GM21528 (cell line): ENCODE results near the gene CDKN2B-AS1.
A peak's percentile ranks its signal among the peaks of the same experiment; 100 is the strongest.

Experiments
- ATAC-seq: cut with Tn5 transposase; IDR thresholded peaks from one replicate; pipeline ENCODE4 v1.9.1; 2021; ENCODE audit warnings: mild to moderate bottlenecking, moderate library complexity; ENCODE audit not compliant: unreplicated experiment, low FRiP score

The CDKN2B-AS1 gene

GRCh38 chr9:22005021-22005701 lies 10.6 kb downstream of the CDKN2B-AS1 start:
- no peak for ATAC-seq

- ATAC-seq = no peak
Measured at GRCh38 chr9:22005702-22006606, 11.4 kb downstream of the CDKN2B-AS1 start.

- ATAC-seq = no peak
Measured at GRCh38 chr9:22008384-22008716, 13.8 kb downstream of the CDKN2B-AS1 start.

- peak; percentile 93 for ATAC-seq
Measured at GRCh38 chr9:22008717-22009505, 14.3 kb downstream of the CDKN2B-AS1 start, which contains the start of gene CDKN2B. Gene CDKN2B, minus strand, starts transcription at chr9:22009305. Its CDS starts 352 bp downstream, at chr9:22008953.

GRCh38 chr9:22009506-22009867 lies 14.9 kb downstream of the CDKN2B-AS1 start:
- ATAC-seq = peak; percentile 48

- ATAC-seq = no peak
Measured at GRCh38 chr9:22010866-22011625, 16.5 kb downstream of the CDKN2B-AS1 start.

GRCh38 chr9:22022396-22022795 lies 27.8 kb downstream of the CDKN2B-AS1 start:
- ATAC-seq = no peak

- ATAC-seq = no peak
Measured at GRCh38 chr9:22026696-22027095, 32.1 kb downstream of the CDKN2B-AS1 start.

- no peak for ATAC-seq
Measured at GRCh38 chr9:22028394-22028793, 33.8 kb downstream of the CDKN2B-AS1 start.

GRCh38 chr9:22029231-22029630 lies 34.6 kb downstream of the CDKN2B-AS1 start:
- ATAC-seq = no peak

- ATAC-seq = peak; percentile 82
Measured at GRCh38 chr9:22030101-22030598, 35.6 kb downstream of the CDKN2B-AS1 start.

- no peak for ATAC-seq
Measured at GRCh38 chr9:22031655-22032411, 37.2 kb downstream of the CDKN2B-AS1 start.

GRCh38 chr9:22033012-22033630 lies 38.5 kb downstream of the CDKN2B-AS1 start:
- no peak for ATAC-seq

GRCh38 chr9:22035591-22036011 lies 41.0 kb downstream of the CDKN2B-AS1 start:
- ATAC-seq = no peak

- no peak for ATAC-seq
Measured at GRCh38 chr9:22036866-22037626, 42.5 kb downstream of the CDKN2B-AS1 start.

GRCh38 chr9:22037954-22038690 lies 43.5 kb downstream of the CDKN2B-AS1 start:
- no peak for ATAC-seq

- ATAC-seq = no peak
Measured at GRCh38 chr9:22039258-22039657, 44.7 kb downstream of the CDKN2B-AS1 start.
